CD8-positive, alpha-beta memory T cell (primary cell): ENCODE results near the gene PIGH. TPM values are rescaled to one million over a fixed set of nuclear protein-coding genes. Genes with fewer than 3 reads are reported as not detected.

Experiments
- CTCF ChIA-PET: fragments of 350-600 bp; sonication (Branson Sonifier 250); formaldehyde crosslinking; loops from one replicate; lab custom pipeline; 2021; ENCODE audit warnings: antibody characterized with exemption; lab: Charles Lee
- POLR2A ChIA-PET: fragments of 350-600 bp; sonication (Branson Sonifier 250); formaldehyde crosslinking; loops from one replicate; lab custom pipeline; 2021; ENCODE audit warnings: antibody characterized with exemption; lab: Charles Lee
- DNase-seq, 5 donors: peaks; one replicate each; pipeline versions ENCODE4 v3.0.0 to v3.0.0-alpha.2; 2020 to 2022; ENCODE audit warnings: mixed read lengths in 1 of 5
- H3K27ac ChIP-seq: one replicate; pipeline ENCODE4 v1.7.0; 2013; ENCODE audit warnings: low read depth, mild to moderate bottlenecking, low read length, moderate library complexity
- H3K27me3 ChIP-seq: 2 replicates; pipeline ENCODE4 v1.7.0; 2013; ENCODE audit warnings: low read length, mild to moderate bottlenecking; ENCODE audit not compliant: insufficient read depth, poor library complexity, severe bottlenecking
- H3K36me3 ChIP-seq: 2 replicates; pipeline ENCODE4 v1.7.0; 2013; ENCODE audit warnings: mild to moderate bottlenecking, low read length, moderate library complexity; ENCODE audit not compliant: insufficient read depth
- H3K4me1 ChIP-seq: 2 replicates; pipeline ENCODE4 v1.7.0; 2013; ENCODE audit warnings: mild to moderate bottlenecking, low read length, moderate library complexity; ENCODE audit not compliant: insufficient read depth
- H3K4me3 ChIP-seq: 2 replicates; pipeline ENCODE4 v1.7.0; 2013; ENCODE audit warnings: mild to moderate bottlenecking, low read length
- H3K9me3 ChIP-seq: 2 replicates; pipeline ENCODE4 v1.7.0; 2013; ENCODE audit warnings: mild to moderate bottlenecking, low read length
- H3K27ac Mint-ChIP-seq, 8 donors: one replicate each; pipeline ENCODE4 v1.8.0; 2020 to 2021; ENCODE audit warnings: mixed read lengths in 8 of 8, mild to moderate bottlenecking in 6 of 8, inconsistent platforms in 3 of 8, moderate library complexity in 3 of 8
- H3K27me3 Mint-ChIP-seq, 2 donors: one replicate each; pipeline ENCODE4 v1.8.0; 2020 to 2021; ENCODE audit warnings: mixed read lengths in 2 of 2, mild to moderate bottlenecking in 1 of 2, moderate library complexity in 1 of 2
- H3K36me3 Mint-ChIP-seq, 3 donors: one replicate each; pipeline ENCODE4 v1.8.0; 2020 to 2021; ENCODE audit warnings: mixed read lengths in 3 of 3, inconsistent platforms in 1 of 3, mild to moderate bottlenecking in 1 of 3
- H3K4me1 Mint-ChIP-seq, 3 donors: one replicate each; pipeline ENCODE4 v1.8.0; 2020 to 2021; ENCODE audit warnings: mixed read lengths in 3 of 3, inconsistent platforms in 1 of 3, mild to moderate bottlenecking in 1 of 3
- H3K4me3 Mint-ChIP-seq, 7 donors: one replicate each; pipeline ENCODE4 v1.8.0; 2020 to 2021; ENCODE audit warnings: mixed read lengths in 7 of 7, mild to moderate bottlenecking in 6 of 7, moderate library complexity in 4 of 7, inconsistent platforms in 2 of 7
- H3K9me3 Mint-ChIP-seq, 5 donors: one replicate each; pipeline ENCODE4 v1.8.0; 2020 to 2022; ENCODE audit warnings: mixed read lengths in 5 of 5, mild to moderate bottlenecking in 3 of 5, moderate library complexity in 2 of 5, inconsistent platforms in 1 of 5
- polyA plus RNA-seq: library from polyadenylated mRNA; unstranded; fragments of 300-500 nt; fragmentation: Illumina TruSeq; gene quantifications from one replicate; pipeline ENCODE4 v1.2.3, GENCODE V29; 2021
- total RNA-seq, 2 experiments: library from RNA; stranded (reverse); gene quantifications; one replicate each; pipeline ENCODE4 v1.2.3, GENCODE V29; 2021

PIGH gene
- total RNA-seq (10 to 100 TPM; 24.2 to 26.1 TPM), polyA plus RNA-seq (39.3 TPM)

DNA sequence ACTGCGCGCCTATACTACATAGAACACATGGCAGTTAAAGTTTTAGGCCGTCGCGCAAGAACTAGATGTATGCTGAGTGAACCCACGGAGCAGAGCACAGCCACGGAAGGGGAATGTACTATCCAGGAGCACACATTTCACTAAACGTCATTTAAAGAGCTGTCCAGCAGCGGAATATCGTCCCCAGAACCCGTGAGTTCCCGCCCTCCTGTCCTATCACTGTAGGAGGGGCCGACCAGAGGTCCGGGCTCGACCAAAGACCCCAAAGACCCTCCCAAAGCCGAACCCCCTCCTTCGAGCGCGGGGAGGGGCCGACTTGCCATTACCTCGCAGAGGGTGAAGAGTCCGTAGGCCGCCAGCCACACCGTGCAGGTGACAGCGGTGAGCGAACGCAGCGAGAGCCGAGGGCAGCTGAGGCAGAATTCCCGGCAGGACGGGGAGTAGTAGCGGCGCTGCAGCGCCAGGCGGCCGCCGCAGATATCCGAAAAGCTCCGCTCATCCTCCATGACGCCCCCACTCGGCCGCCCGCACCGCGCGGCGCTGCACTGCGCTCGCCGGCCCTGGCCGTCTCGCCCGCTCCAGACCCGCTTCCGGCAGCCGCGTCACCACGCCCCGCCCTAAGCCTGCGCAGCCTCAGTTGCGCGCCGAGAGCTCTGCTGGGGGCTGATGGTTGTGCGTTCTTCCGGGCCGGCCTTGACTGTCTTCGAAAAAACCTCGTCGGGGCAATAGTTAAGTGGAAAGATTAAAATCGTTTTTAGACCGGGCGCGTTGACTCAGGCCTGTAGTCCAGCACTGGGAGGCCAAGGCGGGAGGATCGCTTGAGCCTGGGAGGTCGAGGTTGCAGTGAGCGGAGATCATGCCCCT lies at the start of gene PIGH:
Gene PIGH (minus strand): TSS at position 571 of the 864 bp plus-strand sequence. CDS start 65 bp downstream, at position 506.
- Mint-ChIP-seq H3K27ac (peak within 1 kb of the TSS; percentile 83 to 99 (median 96)), H3K4me3 (peak within 1 kb of the TSS; percentile 91 to 99 (median 96)), H3K36me3 (peaks cover 0 to 19% (median 7%) of the 10 kb centered on the region in 3 donors), H3K27me3 (peaks cover 0 to 2% of the 10 kb centered on the region in 2 donors), H3K4me1 (peaks cover 40 to 57% (median 54%) of the 10 kb centered on the region in 3 donors), H3K9me3 (no peaks in the 10 kb centered on the region)
- H3K27ac ChIP-seq, result peak within 1 kb of the TSS; percentile 72
- H3K4me1 ChIP-seq, result peaks cover 31% of the 10 kb centered on the region
- H3K27me3 ChIP-seq, result no peaks in the 10 kb centered on the region
- peak; percentile 92 to 95 (median 94) for DNase-seq
- POLR2A ChIA-PET, result interaction anchor here (0.5 to 1.9 kb wide), 10 partner anchors 9 to 1193 kb away, joined by 3 to 8 read pairs (median 4); partner anchors contain the start of genes ATP6V1D, EIF2S1, RDH11 and VTI1B
- CTCF ChIA-PET, result interaction anchor here (0.7 to 4.2 kb wide), 22 partner anchors 10 to 240 kb away, joined by 3 to 21 read pairs (median 4); partner anchors contain the start of genes ATP6V1D, EIF2S1 and RDH11
- no peaks in the 10 kb centered on the region for H3K36me3 ChIP-seq
- H3K4me3 ChIP-seq, result peak within 1 kb of the TSS; percentile 90
- no peaks in the 10 kb centered on the region for H3K9me3 ChIP-seq

DNA sequence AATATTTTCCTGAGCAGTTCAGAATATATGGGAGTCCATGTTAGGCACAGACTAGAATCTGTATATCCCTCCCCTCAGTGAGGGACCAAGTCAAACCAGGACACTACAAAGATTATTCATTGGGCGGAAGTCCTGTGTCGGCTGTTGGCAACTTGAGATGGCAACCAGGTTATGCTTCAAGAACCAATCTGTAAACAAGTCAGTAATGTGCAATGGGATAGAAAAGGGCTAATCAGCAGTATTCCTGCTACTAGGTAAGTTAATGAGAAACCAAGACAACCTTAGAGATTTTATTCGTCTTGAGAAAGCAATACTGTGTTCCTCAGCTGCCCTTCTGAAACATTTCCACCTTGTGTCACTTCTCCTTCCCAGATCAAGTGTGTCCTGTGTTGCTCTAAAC lies 46.1 kb upstream of the PIGH start:
- H3K36me3 Mint-ChIP-seq, result peaks cover 0 to 54% (median 22%) of the 10 kb centered on the region in 3 donors

DNA sequence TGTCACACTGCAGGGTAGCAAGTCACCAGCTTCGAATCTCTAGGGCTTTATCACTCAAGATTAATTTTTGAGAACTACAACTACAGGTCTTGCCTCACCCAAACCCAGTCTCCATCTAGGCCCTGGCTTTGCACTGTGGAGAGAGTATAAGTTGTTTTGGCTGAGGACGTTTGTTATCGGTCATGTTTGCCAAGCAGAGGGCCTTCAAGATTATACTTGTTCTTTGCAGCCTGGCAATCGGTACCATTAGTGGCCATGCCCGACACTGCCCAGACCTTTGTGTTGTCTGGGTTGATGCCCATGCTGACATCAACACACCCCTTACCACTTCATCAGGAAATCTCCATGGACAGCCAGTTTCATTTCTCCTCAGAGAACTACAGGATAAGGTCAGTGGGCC lies 45.3 kb upstream of the PIGH start:
- ChIA-PET CTCF (no interaction called here), POLR2A (no interaction called here)
- Mint-ChIP-seq H3K9me3 (no peaks in the 10 kb centered on the region), H3K27ac (peak overlapping the region in 3 of 8 donors; percentile 3 to 15 (median 11)), H3K4me3 (no peak overlapping the region), H3K27me3 (no peaks in the 10 kb centered on the region), H3K36me3 (peaks cover 0 to 47% (median 18%) of the 10 kb centered on the region in 3 donors), H3K4me1 (peaks cover 2 to 7% (median 6%) of the 10 kb centered on the region in 3 donors)
- no peaks in the 10 kb centered on the region for H3K27me3 ChIP-seq
- H3K9me3 ChIP-seq, result no peaks in the 10 kb centered on the region
- DNase-seq, result no peak
- H3K27ac ChIP-seq, result no peak overlapping the region
- H3K36me3 ChIP-seq, result peaks cover 18% of the 10 kb centered on the region
- H3K4me1 ChIP-seq, result no peaks in the 10 kb centered on the region
- no peak overlapping the region for H3K4me3 ChIP-seq

More for the DNA sequence above, 46.1 kb upstream of the PIGH start:
- Histone ChIP-seq H3K36me3 (peaks cover 26% of the 10 kb centered on the region), H3K27ac (no peak overlapping the region), H3K4me1 (no peaks in the 10 kb centered on the region), H3K9me3 (no peaks in the 10 kb centered on the region), H3K4me3 (no peak overlapping the region), H3K27me3 (no peaks in the 10 kb centered on the region)
- no peaks in the 10 kb centered on the region for H3K27me3 Mint-ChIP-seq
- H3K4me3 Mint-ChIP-seq, result no peak overlapping the region
- no peak for DNase-seq
- CTCF ChIA-PET, result no interaction called here
- POLR2A ChIA-PET, result no interaction called here
- no peaks in the 10 kb centered on the region for H3K9me3 Mint-ChIP-seq
- H3K27ac Mint-ChIP-seq, result peak overlapping the region in 1 of 8 donors; percentile 70
- H3K4me1 Mint-ChIP-seq, result peaks cover 2 to 7% (median 6%) of the 10 kb centered on the region in 3 donors

DNA sequence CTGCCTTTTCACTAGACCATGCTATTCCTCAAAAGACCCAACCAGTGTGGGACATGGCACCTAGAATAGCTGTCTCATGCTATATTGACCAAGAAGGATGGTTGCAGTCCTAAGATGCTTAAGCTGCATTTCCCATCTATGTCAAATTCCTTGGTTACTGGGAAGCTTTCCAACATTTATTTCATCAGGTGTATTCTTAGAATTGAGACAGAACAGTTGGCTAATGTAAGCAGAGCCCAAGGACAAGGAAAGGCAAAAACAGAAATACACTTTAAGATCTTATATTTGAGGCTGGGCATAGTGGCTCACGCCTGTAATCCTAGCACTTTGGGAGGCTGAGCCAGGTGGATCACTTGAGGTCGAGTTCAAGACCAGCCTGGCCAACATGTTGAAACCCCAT lies 44.4 kb upstream of the PIGH start:
- H3K9me3 Mint-ChIP-seq, result no peaks in the 10 kb centered on the region
- no peaks in the 10 kb centered on the region for H3K27me3 ChIP-seq
- no peak overlapping the region for H3K27ac ChIP-seq
- H3K36me3 ChIP-seq, result peaks cover 10% of the 10 kb centered on the region
- no peak overlapping the region for H3K4me3 Mint-ChIP-seq
- no peak for DNase-seq
- H3K4me3 ChIP-seq, result no peak overlapping the region
- no peaks in the 10 kb centered on the region for H3K4me1 ChIP-seq
- ChIA-PET CTCF (interaction anchor here (1.0 to 1.1 kb wide), 2 partner anchors 10 to 21 kb away, joined by 3 to 4 read pairs; no protein-coding TSS in a partner anchor), POLR2A (interaction anchor here (0.6 kb wide), 1 partner anchor 205 kb away, joined by 3 read pairs; no protein-coding TSS in a partner anchor)
- H3K27me3 Mint-ChIP-seq, result no peaks in the 10 kb centered on the region
- no peaks in the 10 kb centered on the region for H3K9me3 ChIP-seq
- H3K4me1 Mint-ChIP-seq, result peaks cover 2 to 7% (median 6%) of the 10 kb centered on the region in 3 donors
- H3K27ac Mint-ChIP-seq, result peak overlapping the region in 4 of 8 donors; percentile 8 to 90 (median 49)
- H3K36me3 Mint-ChIP-seq, result peaks cover 0 to 37% (median 11%) of the 10 kb centered on the region in 3 donors

- peaks cover 4% of the 10 kb centered on the region for H3K36me3 ChIP-seq
- no peak overlapping the region for H3K27ac ChIP-seq
- Mint-ChIP-seq H3K9me3 (no peaks in the 10 kb centered on the region), H3K4me1 (peaks cover 2 to 7% (median 6%) of the 10 kb centered on the region in 3 donors), H3K4me3 (no peak overlapping the region), H3K27ac (peak overlapping the region in 4 of 8 donors; percentile 13 to 90 (median 58)), H3K36me3 (peaks cover 0 to 30% (median 9%) of the 10 kb centered on the region in 3 donors), H3K27me3 (no peaks in the 10 kb centered on the region)
- DNase-seq, result no peak
- CTCF ChIA-PET, result interaction anchor here (1.0 to 1.3 kb wide), 3 partner anchors 9 to 22 kb away, joined by 3 to 4 read pairs (median 3); no protein-coding TSS in a partner anchor
- no peaks in the 10 kb centered on the region for H3K4me1 ChIP-seq
- POLR2A ChIA-PET, result interaction anchor here (0.6 kb wide), 1 partner anchor 205 kb away, joined by 3 read pairs; no protein-coding TSS in a partner anchor
- no peaks in the 10 kb centered on the region for H3K27me3 ChIP-seq
- no peak overlapping the region for H3K4me3 ChIP-seq
- no peaks in the 10 kb centered on the region for H3K9me3 ChIP-seq
Observed at GRCh38 chr14:67643713-67644112, 43.6 kb upstream of the PIGH start.

DNA sequence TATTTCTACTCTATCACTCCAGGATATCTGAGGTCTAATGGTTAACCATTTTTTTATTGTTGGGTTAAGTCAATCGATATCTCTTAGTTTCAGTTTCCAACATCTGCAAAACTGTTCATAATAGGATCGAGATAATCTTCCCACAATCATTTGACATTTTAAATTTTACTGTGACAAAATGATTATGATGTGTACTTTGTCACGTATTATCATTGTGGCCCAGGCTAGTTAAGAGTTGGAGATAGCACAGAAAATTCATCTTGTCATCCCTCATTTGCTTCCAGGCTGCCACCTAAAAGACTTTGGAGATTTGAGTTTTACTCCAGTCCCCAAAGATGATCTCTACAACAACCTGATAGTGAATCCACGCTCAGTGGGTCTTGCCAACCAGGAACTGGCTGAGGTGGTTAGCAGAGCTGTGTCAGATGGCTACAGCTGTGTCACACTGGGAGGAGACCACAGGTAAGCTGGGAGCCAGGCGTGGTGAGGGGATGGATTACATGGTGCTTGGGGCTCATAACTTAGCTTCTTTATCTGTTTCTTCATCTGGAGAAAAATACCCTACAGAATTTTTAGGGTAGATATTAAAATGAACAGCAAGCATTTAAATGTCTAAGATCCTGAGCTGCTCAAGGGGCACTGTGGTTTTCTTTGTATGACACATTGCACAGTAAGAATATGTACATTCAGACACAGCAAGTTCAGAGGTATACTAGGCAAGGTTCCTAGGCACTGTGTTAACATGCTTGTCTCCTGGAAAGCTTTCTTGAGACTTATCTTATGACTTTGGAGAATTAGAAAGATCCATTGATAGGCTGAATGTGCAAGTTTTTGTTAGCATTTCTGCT lies 42.1 kb upstream of the PIGH start:
- CTCF ChIA-PET, result interaction anchor here (1.1 kb wide), 1 partner anchor 32 kb away, joined by 3 read pairs; no protein-coding TSS in a partner anchor
- Histone ChIP-seq H3K4me3 (no peak overlapping the region), H3K4me1 (no peaks in the 10 kb centered on the region), H3K9me3 (no peaks in the 10 kb centered on the region), H3K36me3 (no peaks in the 10 kb centered on the region), H3K27me3 (no peaks in the 10 kb centered on the region), H3K27ac (no peak overlapping the region)
- POLR2A ChIA-PET, result no interaction called here
- H3K27me3 Mint-ChIP-seq, result no peaks in the 10 kb centered on the region
- H3K9me3 Mint-ChIP-seq, result no peaks in the 10 kb centered on the region
- H3K36me3 Mint-ChIP-seq, result peaks cover 0 to 19% (median 8%) of the 10 kb centered on the region in 3 donors
- peaks cover 2 to 7% (median 6%) of the 10 kb centered on the region in 3 donors for H3K4me1 Mint-ChIP-seq
- no peak overlapping the region for H3K4me3 Mint-ChIP-seq
- peak overlapping the region in 4 of 8 donors; percentile 47 to 74 (median 58) for H3K27ac Mint-ChIP-seq
- DNase-seq, result no peak

GRCh38 chr14:67641480-67641879 lies 41.4 kb upstream of the PIGH start:
- Histone ChIP-seq H3K36me3 (no peaks in the 10 kb centered on the region), H3K4me3 (no peak overlapping the region), H3K4me1 (no peaks in the 10 kb centered on the region), H3K9me3 (no peaks in the 10 kb centered on the region), H3K27me3 (no peaks in the 10 kb centered on the region), H3K27ac (no peak overlapping the region)
- ChIA-PET POLR2A (no interaction called here), CTCF (no interaction called here)
- Mint-ChIP-seq H3K36me3 (peaks cover 0 to 13% (median 6%) of the 10 kb centered on the region in 3 donors), H3K27me3 (no peaks in the 10 kb centered on the region), H3K4me1 (peaks cover 2 to 7% (median 6%) of the 10 kb centered on the region in 3 donors), H3K9me3 (no peaks in the 10 kb centered on the region), H3K4me3 (no peak overlapping the region), H3K27ac (no peak overlapping the region)
- DNase-seq, result no peak
